Left ventricle myocardium inferior (tissue), 1 donor: ENCODE data around the gene TNPO1. TPM values are rescaled to one million over a fixed set of nuclear protein-coding genes. Genes with fewer than 3 reads are reported as not detected.

Experiments used
- DNase-seq: peaks from one replicate; pipeline ENCODE4 v3.0.0-alpha.2; 2020
- H3K27ac ChIP-seq: fragments of 200-600 bp; replicated peaks from 2 replicates; pipeline ENCODE4 v1.8.0; 2021
- H3K27me3 ChIP-seq: fragments of 200-600 bp; 2 replicates; pipeline ENCODE4 v1.8.0; 2021; ENCODE audit warnings: low read depth
- H3K36me3 ChIP-seq: fragments of 200-600 bp; 2 replicates; pipeline ENCODE4 v1.8.0; 2021
- H3K4me1 ChIP-seq: fragments of 200-600 bp; 2 replicates; pipeline ENCODE4 v1.8.0; 2021
- H3K4me3 ChIP-seq: fragments of 200-600 bp; 2 replicates; pipeline ENCODE4 v1.8.0; 2021; ENCODE audit warnings: mild to moderate bottlenecking, moderate library complexity
- H3K9me3 ChIP-seq: fragments of 200-600 bp; replicated peaks from 2 replicates; pipeline ENCODE4 v1.8.0; 2021
- intact Hi-C: fragments of 100-400 bp; cut with micrococcal nuclease; formaldehyde crosslinking; loops from one replicate; pipeline ENCODE4 v1.11.0; 2022
- microRNA-seq: library from miRNA; unstranded; fragments of <30 nt; microRNA quantifications from one replicate; pipeline ENCODE4 v1.2.0, GENCODE V29; 2020
- total RNA-seq: library from RNA; stranded (reverse); fragmentation: NEBNext Ultra II Directional; extraction: Animal tissue kit (Norgen Biotek cat#: 25700); gene quantifications from one replicate; pipeline ENCODE4 v1.2.1, GENCODE V29; 2021
- TF ChIP-seq, protein P1 (sequence below): fragments of 200-600 bp; IDR thresholded peaks from 2 replicates; pipeline ENCODE4 v1.8.0; 2021; ENCODE audit warnings: antibody characterized with exemption, mild to moderate bottlenecking, borderline replicate concordance
- donor health status: DM: no; HTN: yes; CAD: no; lungs with severe emphysema.

Gene TNPO1
- total RNA-seq, 1 donor from 2014 or later: 69.8 TPM

DNA sequence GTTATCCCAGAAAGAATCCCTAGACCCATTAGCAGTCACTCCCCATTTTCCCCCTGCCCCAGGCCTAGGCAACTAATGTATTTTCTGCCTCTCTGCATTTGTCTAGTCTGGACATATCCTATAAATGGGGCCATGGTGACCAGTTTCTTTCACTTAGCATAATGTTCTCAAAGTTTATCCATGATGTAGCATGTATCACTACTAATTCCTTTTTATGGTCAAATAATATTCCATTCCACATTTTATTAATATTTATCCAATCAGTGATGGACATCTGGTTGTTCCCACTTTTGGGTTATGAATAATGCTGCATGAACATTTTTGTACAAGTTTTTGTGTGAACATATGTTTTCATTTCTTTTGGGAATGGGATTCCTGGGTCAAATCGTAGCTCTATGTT lies 140.9 kb downstream of the TNPO1 start:
- Histone ChIP-seq H3K4me3 (peak overlapping the region; percentile 87), H3K36me3 (no peaks in the 10 kb centered on the region), H3K27me3 (no peaks in the 10 kb centered on the region), H3K27ac (peak overlapping the region; percentile 99), H3K9me3 (no peaks in the 10 kb centered on the region), H3K4me1 (peaks cover 60% of the 10 kb centered on the region)
- TF ChIP-seq, protein P1, sequence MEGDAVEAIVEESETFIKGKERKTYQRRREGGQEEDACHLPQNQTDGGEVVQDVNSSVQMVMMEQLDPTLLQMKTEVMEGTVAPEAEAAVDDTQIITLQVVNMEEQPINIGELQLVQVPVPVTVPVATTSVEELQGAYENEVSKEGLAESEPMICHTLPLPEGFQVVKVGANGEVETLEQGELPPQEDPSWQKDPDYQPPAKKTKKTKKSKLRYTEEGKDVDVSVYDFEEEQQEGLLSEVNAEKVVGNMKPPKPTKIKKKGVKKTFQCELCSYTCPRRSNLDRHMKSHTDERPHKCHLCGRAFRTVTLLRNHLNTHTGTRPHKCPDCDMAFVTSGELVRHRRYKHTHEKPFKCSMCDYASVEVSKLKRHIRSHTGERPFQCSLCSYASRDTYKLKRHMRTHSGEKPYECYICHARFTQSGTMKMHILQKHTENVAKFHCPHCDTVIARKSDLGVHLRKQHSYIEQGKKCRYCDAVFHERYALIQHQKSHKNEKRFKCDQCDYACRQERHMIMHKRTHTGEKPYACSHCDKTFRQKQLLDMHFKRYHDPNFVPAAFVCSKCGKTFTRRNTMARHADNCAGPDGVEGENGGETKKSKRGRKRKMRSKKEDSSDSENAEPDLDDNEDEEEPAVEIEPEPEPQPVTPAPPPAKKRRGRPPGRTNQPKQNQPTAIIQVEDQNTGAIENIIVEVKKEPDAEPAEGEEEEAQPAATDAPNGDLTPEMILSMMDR: no peak
- intact Hi-C loops: no loop called here
- DNase-seq: no peak

- Histone ChIP-seq H3K36me3 (no peaks in the 10 kb centered on the region), H3K27me3 (no peaks in the 10 kb centered on the region), H3K27ac (no peak overlapping the region), H3K9me3 (no peaks in the 10 kb centered on the region), H3K4me1 (peaks cover 56% of the 10 kb centered on the region), H3K4me3 (no peak overlapping the region)
- TF ChIP-seq, protein P1: no peak
- no peak for DNase-seq
- intact Hi-C loops: no loop called here
Observed at GRCh38 chr5:72959257-72959656, 142.8 kb downstream of the TNPO1 start.

Small RNA genes within 50 kb of the gene (microRNA-seq; reads per million reads assigned to microRNA genes)
- gene MIR4804: not detected

Other genes with a start within 250 kb of the TNPO1 start
- gene FCHO2, start 139.4 kb downstream of the TNPO1 start, total RNA-seq: 23.3 TPM